DND-41 (cell line): ENCODE data around the gene LRRC3.

Experiments
- EZH2 ChIP-seq: IDR thresholded peaks from 3 replicates; pipeline ENCODE4 v1.6.1; 2012; ENCODE audit warnings: borderline replicate concordance, low read depth, mild to moderate bottlenecking, moderate library complexity, low read length, inconsistent platforms; ENCODE audit not compliant: severe bottlenecking
- TF ChIP-seq, protein P1 (sequence below): IDR thresholded peaks from 2 replicates; pipeline ENCODE4 v1.5.1; 2012; ENCODE audit warnings: borderline replicate concordance, low read length, moderate library complexity, mild to moderate bottlenecking; ENCODE audit not compliant: poor library complexity, severe bottlenecking; ENCODE audit errors: extremely low read depth

DNA sequence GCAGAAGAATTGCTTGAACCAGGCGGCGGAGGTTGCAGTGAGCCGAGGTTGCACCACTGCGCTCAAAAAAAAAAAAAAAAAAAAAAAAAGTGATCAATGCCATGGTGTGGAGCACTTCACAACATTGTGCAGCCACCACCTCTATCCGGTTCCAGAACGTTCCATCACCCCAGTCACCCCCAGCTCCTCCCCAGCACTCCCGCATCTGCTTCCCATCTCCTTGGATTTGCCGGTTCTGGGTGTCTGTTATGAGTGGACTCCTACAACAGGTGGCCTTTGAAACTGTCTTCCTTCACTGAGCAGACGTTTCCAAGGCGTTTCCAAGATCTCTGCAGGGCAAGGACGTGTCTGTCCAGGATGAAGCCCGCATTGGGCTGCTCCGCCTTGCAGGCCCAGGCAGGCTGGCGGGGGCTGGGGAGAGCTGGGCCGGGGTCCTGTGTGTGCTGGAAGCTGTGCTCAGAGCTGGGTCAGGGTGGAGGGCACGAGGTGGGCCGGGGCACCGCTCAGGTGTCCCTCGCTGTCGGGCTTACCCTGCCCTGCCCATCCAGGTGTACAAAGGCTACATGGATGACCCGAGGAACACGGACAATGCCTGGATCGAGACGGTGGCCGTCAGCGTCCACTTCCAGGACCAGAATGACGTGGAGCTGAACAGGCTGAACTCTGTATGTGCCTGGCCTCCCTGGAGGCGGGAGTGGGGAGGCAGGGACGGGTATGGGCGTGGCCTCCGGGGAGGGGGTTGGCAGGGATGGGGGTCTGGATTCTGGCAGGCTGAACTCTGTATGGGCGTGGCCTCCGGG, 14.9 kb upstream of the LRRC3 start:
- TF ChIP-seq, protein P1, sequence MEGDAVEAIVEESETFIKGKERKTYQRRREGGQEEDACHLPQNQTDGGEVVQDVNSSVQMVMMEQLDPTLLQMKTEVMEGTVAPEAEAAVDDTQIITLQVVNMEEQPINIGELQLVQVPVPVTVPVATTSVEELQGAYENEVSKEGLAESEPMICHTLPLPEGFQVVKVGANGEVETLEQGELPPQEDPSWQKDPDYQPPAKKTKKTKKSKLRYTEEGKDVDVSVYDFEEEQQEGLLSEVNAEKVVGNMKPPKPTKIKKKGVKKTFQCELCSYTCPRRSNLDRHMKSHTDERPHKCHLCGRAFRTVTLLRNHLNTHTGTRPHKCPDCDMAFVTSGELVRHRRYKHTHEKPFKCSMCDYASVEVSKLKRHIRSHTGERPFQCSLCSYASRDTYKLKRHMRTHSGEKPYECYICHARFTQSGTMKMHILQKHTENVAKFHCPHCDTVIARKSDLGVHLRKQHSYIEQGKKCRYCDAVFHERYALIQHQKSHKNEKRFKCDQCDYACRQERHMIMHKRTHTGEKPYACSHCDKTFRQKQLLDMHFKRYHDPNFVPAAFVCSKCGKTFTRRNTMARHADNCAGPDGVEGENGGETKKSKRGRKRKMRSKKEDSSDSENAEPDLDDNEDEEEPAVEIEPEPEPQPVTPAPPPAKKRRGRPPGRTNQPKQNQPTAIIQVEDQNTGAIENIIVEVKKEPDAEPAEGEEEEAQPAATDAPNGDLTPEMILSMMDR: no peak
- TF ChIP-seq EZH2: no peak
